GM23338 (cell line): ENCODE results near the gene GRIN3A. TPM values are rescaled to one million over a fixed set of nuclear protein-coding genes. Genes with fewer than 3 reads are reported as not detected.

Experiments used
- ATAC-seq: fragments of 200-7000 bp; cut with Tn5 transposase; 3 replicates; pipeline ENCODE4 v1.9.1; 2020
- DNase-seq: peaks from one replicate; pipeline ENCODE4 v3.0.0-alpha.2; 2015; ENCODE audit warnings: low spot score
- H2AFZ ChIP-seq: fragments of 200-600 bp; sonication (generic); 2 replicates; pipeline ENCODE4 v1.8.0; 2016; ENCODE audit warnings: antibody characterized with exemption, mild to moderate bottlenecking, moderate library complexity
- H3F3A ChIP-seq: fragments of 200-600 bp; sonication (generic); replicated peaks from 2 replicates; pipeline ENCODE4 v1.8.0; 2017; ENCODE audit warnings: antibody characterized with exemption, mixed run types, low read depth
- H3K27ac ChIP-seq: fragments of 200-600 bp; sonication (generic); 2 replicates; pipeline ENCODE4 v1.6.1; 2016; ENCODE audit warnings: low read depth
- H3K27me3 ChIP-seq: fragments of 200-600 bp; sonication (generic); 2 replicates; pipeline ENCODE4 v1.8.0; 2016; ENCODE audit warnings: mild to moderate bottlenecking, mixed run types, moderate library complexity; ENCODE audit not compliant: insufficient read depth
- H3K36me3 ChIP-seq: fragments of 200-600 bp; sonication (generic); 2 replicates; pipeline ENCODE4 v1.8.0; 2016; ENCODE audit warnings: mild to moderate bottlenecking; ENCODE audit not compliant: insufficient read depth
- H3K4me1 ChIP-seq: fragments of 200-600 bp; sonication (generic); 2 replicates; pipeline ENCODE4 v1.8.0; 2016; ENCODE audit warnings: mild to moderate bottlenecking, moderate library complexity; ENCODE audit not compliant: insufficient read depth
- H3K4me2 ChIP-seq: fragments of 200-600 bp; sonication (generic); 2 replicates; pipeline ENCODE4 v1.7.1; 2017; ENCODE audit warnings: mixed run types
- H3K4me3 ChIP-seq: fragments of 200-600 bp; sonication (generic); 2 replicates; pipeline ENCODE4 v1.6.1; 2016; ENCODE audit warnings: mixed run types
- H3K79me2 ChIP-seq: fragments of 200-600 bp; sonication (generic); replicated peaks from 2 replicates; pipeline ENCODE4 v1.8.0; 2017; ENCODE audit warnings: mild to moderate bottlenecking; ENCODE audit not compliant: insufficient read depth
- H3K9me2 ChIP-seq: fragments of 200-600 bp; sonication (generic); 2 replicates; pipeline ENCODE4 v1.8.0; 2017; ENCODE audit not compliant: insufficient read depth
- H4K20me1 ChIP-seq: fragments of 200-600 bp; sonication (generic); replicated peaks from 2 replicates; pipeline ENCODE4 v1.8.0; 2017; ENCODE audit warnings: mild to moderate bottlenecking; ENCODE audit not compliant: insufficient read depth
- H3K27ac Mint-ChIP-seq: 2 replicates; pipeline ENCODE4 v1.8.0; 2020; ENCODE audit warnings: inconsistent platforms, mild to moderate bottlenecking, moderate library complexity, mixed read lengths
- H3K27me3 Mint-ChIP-seq: 3 replicates; pipeline ENCODE4 v1.8.0; 2022; ENCODE audit warnings: low read depth, mild to moderate bottlenecking, moderate library complexity, mixed read lengths, inconsistent platforms; ENCODE audit not compliant: insufficient read depth, poor library complexity
- H3K36me3 Mint-ChIP-seq: 3 replicates; pipeline ENCODE4 v1.8.0; 2021; ENCODE audit warnings: low read depth, mild to moderate bottlenecking, inconsistent platforms, moderate library complexity, mixed read lengths
- H3K4me1 Mint-ChIP-seq: 3 replicates; pipeline ENCODE4 v1.8.0; 2020; ENCODE audit warnings: mild to moderate bottlenecking, inconsistent platforms, mixed read lengths
- H3K4me3 Mint-ChIP-seq: 3 replicates; pipeline ENCODE4 v1.8.0; 2021; ENCODE audit warnings: moderate library complexity, mild to moderate bottlenecking, inconsistent platforms, mixed read lengths
- H3K9me3 Mint-ChIP-seq: 3 replicates; pipeline ENCODE4 v1.8.0; 2020; ENCODE audit warnings: moderate library complexity, mild to moderate bottlenecking, inconsistent platforms, mixed read lengths
- REST ChIP-seq: IDR thresholded peaks from one replicate; pipeline ENCODE4 v1.6.1; 2018; ENCODE audit warnings: antibody characterized with exemption; ENCODE audit not compliant: unreplicated experiment
- ZNF462 ChIP-seq: fragments of 250-450 bp; sonication (Bioruptor Pico); IDR thresholded peaks from 2 replicates; pipeline ENCODE4 v1.5.0; 2020; ENCODE audit warnings: mild to moderate bottlenecking, moderate library complexity
- polyA plus RNA-seq: library from polyadenylated mRNA; unstranded; fragments of >200 nt; fragmentation: Nextera tagmentation; extraction: Ambion mirVana; gene quantifications from 2 replicates; pipeline ENCODE4 v1.2.1, GENCODE V29; 2016
- total RNA-seq: library from RNA; depleted of rRNA; stranded (reverse); fragments of >200 nt; shearing (Covaris generic); gene quantifications from 2 replicates; pipeline ENCODE4 v1.2.3, GENCODE V29; 2014

Gene GRIN3A
- total and polyA plus RNA-seq, 2 experiments from 2014 or later, result 0.03 to 0.05 TPM

GRCh38 chr9:101628173-101628572 lies 110.3 kb downstream of the GRIN3A start:
- Mint-ChIP-seq H3K36me3 (no peaks in the 10 kb centered on the region), H3K27ac (no peak overlapping the region), H3K27me3 (no peaks in the 10 kb centered on the region), H3K4me1 (peaks cover 9% of the 10 kb centered on the region; the same call in 2 of the 3 replicates), H3K4me3 (no peak overlapping the region), H3K9me3 (no peaks in the 10 kb centered on the region)
- Histone ChIP-seq H3K27me3 (no peaks in the 10 kb centered on the region), H3K4me2 (no peak overlapping the region), H3K36me3 (no peaks in the 10 kb centered on the region), H3K4me1 (0 out of 2 replicates have a peak, but pooled peaks cover 2% of the 10 kb centered on the region), H3F3A (no peaks in the 10 kb centered on the region), H3K9me2 (peaks cover 4% of the 10 kb centered on the region; the same call in 1 of the 2 replicates), H3K4me3 (no peak overlapping the region), H2AFZ (no peak overlapping the region), H4K20me1 (no peaks in the 10 kb centered on the region), H3K79me2 (no peaks in the 10 kb centered on the region), H3K27ac (no peak overlapping the region)
- DNase-seq (peak; percentile 33), ATAC-seq (no peak)
- no peak for TF ChIP-seq ZNF462 (CRISPR knock-in tag)
- peak; percentile 71 for TF ChIP-seq REST
